GM18907 (cell line): ENCODE data around the gene LINS1.

Source experiments
- ATAC-seq: cut with Tn5 transposase; IDR thresholded peaks from one replicate; pipeline ENCODE4 v1.9.1; 2021; ENCODE audit warnings: mild to moderate bottlenecking, moderate library complexity; ENCODE audit not compliant: unreplicated experiment

The LINS1 gene, protein sequence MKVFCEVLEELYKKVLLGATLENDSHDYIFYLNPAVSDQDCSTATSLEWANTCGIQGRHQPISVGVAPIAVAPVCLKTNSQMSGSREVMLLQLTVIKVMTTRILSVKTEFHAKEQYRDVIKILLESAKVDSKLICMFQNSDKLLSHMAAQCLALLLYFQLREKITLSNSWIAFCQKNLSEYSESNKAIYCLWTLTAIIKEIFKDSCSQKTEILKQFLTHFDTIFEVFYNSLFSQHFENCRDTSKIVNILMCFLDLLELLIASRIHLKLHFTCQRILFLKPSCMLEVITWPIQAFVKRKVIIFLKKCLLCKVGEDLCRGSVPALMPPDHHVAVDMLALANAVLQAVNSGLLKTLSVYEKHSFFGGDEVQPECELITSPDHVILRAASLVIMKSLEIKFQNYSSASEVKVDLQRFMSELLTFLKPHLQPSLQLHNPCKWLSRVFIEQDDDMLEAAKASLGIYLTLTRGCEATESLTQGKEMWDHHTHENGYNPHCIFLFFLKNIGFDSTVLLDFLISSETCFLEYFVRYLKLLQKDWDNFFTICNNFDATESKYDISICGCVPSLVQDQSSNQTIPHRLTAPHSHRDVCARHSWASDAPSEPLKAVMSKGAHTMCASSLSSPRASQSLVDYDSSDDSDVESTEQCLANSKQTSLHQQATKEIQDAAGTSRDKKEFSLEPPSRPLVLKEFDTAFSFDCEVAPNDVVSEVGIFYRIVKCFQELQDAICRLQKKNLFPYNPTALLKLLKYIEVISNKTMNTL

DNA sequence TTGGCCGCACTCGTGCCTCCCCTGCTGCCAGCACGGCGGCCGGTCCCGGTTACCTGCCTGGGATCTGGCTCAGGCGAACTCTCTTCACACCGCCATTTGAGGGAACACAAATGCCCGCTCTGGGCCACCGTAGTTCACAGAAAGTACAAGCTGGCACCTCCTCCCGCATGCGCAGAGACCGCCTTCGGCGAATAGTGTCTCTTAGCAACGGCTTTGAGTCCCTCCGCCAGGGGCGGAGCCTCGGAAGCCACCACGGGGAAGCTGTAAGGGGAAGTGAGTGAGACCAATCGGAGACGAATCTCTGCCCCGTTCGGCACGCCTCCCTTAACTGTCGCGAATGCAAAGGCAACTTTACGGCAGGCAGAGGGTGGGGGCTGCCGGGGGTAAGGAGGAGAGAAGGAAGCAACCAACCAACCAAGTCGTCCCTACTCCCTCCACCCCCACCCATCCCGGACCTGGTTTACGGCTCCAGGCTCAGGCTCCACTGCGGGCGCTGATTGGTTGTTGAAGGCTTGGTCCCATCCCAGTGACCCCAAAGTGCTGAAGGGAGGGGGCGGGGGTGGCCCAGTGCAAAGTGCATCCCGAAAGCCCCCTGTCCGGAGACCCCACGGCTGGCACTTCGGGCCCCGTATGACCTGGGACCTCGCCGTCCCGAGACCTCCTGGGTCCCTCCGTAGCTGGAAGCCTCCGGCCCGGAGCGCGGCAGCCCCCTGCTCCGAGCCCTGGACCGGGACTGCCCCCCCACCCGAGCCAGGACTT, at the start of gene LINS1, which contains the start of gene ASB7:
TSS of gene LINS1 (minus strand) at position 121 of the 759 bp plus-strand sequence. CDS start 21,342 bp downstream, outside the sequence.
TSS of gene ASB7 (plus strand) at position 526 of the 759 bp plus-strand sequence. CDS start 9,628 bp downstream, outside the sequence.
- peak; percentile 90 for ATAC-seq

DNA sequence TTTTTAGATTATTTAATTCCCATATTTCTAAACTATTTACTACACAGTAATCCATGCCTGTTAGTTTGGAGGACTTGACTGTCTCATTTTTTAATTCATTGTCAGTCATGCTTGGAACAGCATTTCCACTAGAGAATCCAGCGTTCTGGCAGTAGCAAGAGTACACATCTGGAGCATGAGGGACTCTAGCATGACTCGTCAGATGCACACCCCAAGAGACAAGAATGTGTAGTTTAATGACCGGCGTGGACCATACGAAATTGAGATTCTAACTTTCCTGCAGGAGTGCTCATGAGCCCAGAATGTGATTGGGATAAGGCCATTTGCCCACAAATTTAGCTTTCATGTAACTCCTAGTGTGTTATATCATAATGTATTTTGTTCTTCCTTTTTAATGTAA, 49.3 kb upstream of the LINS1 start:
- ATAC-seq, result no peak

DNA sequence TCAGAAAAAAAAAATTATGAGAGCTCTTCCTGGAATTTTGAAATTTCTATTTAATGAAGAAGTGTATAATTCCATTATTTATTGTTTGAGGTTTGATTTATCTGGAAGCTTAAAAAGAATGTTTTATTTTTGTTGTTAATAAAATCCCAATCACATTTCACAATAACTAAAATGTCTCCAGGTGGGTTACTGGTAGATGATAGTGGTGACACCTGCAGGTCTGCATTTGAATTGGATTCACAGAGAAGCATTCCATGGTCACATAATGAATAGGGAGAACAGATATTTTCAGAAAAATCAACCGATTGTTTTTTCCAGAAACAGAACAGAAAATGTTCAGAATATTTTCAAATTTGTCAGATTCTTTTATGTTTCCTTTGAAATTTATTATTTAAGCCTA, 48.7 kb upstream of the LINS1 start:
- no peak for ATAC-seq

DNA sequence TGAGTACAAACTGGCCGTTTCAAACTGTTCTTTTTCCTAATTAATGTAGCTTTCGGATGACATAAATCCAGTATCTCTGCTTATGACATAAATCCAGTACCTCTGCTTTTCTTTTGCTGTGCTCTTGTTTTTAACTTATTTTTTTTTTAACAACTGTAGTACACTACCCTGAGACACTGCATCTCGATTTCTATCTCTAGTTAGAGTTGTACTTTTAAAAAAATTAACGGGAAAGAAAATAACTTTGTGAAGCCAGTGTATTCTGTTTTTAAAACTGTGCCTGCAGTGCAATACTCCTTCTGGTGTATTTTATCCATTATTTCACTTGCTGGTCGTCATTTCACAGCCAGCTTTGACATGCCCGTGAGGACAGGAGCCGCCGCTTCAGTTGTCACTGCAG, 47.0 kb upstream of the LINS1 start:
- ATAC-seq, result no peak

DNA sequence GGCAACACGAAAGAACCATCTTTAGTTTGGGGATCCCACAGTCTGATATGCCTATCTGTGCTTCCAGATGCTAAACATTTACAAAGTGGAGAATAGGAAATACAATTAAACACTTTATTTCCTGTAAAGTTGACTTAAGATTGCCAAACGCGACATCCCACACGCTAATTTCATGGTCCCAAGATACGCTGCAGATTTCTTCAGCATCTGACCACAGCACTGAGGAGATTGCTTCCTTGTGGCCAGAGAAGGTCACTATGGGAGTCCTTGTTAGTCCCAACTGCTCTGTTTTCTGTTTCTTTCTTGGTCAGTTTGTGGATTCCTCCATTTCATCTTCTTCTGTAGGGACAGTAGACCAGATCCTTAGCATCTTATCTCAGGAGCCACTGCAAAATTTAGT, 43.7 kb upstream of the LINS1 start:
- no peak for ATAC-seq

DNA sequence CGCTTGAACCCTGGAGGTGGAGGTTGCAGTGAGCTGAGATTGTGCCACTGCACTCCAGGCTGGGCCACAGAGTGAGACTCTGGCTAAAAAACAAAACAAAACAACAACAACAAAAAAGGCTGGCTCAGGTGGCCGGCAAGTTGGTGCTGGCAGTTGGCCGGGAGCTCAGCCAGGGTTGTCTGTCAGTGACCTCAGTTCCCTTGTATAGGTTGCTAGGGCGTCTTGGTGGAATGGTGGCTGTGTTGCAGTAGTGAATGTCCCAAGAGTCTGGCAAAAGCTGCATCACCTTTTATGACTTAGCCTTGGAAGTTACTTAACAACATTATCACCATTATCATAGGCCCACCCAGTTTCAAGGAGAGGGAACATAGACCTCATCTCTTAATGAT, 41.0 kb upstream of the LINS1 start:
- ATAC-seq, result no peak

DNA sequence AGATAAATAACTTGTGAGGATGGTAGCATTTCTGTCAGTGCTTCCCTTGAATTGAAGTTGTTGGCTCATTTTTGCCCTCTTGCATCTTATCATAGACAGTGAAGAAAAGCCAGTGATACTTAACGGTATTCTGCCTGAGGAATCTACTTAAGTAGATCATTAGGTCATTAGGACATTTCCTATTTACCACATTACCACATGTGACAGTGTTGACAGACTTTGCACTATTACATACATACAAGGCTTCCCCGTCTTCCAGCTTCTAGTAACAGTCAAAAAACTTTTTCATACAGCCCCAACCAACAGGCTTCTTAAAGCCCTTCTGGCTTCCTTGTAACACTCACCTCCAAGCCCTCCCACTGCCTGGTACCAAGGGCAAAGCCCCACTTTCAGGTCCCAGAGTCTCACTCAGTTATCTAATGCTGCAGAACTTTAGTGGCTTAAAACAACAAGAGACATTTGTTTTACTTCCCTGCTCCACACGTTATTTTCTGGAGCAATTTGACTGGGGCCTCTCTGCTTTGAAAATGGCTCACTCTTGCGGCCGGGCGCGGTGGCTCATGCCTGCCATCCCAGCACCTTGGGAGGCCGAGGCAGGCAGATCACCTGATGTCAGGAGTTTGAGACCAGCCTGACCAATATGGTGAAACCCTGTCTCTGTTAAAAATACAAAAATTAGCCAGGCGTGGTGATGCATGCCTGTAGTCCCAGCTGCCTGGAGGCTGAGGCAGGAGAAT, 40.4 kb upstream of the LINS1 start:
- no peak for ATAC-seq

DNA sequence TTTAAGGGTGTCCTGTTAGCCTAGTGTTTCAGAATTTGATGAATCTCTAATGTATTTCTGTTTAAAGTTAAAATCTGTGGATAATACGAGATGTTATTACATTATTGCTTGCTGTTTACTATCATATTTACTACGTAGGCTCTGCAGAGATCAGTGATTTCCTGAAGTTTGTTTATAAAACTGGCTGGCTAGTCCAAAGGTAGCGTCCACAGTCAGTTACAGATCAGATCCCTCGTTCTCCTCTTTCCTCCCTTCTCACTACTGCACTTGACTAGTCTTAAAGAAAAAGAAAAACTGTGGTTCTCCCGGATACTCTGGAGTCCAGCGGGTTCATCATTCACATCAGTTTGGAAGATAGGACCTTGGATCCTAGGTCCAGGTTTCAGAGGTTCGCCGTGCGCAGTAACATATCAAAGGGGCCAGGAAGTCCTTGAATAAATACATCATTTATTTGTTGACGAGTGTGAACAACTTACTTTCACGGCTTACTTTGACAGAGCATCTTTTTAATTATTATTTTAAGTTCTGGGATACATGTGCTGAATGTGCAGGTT, 36.3 kb upstream of the LINS1 start:
- ATAC-seq, result no peak

DNA sequence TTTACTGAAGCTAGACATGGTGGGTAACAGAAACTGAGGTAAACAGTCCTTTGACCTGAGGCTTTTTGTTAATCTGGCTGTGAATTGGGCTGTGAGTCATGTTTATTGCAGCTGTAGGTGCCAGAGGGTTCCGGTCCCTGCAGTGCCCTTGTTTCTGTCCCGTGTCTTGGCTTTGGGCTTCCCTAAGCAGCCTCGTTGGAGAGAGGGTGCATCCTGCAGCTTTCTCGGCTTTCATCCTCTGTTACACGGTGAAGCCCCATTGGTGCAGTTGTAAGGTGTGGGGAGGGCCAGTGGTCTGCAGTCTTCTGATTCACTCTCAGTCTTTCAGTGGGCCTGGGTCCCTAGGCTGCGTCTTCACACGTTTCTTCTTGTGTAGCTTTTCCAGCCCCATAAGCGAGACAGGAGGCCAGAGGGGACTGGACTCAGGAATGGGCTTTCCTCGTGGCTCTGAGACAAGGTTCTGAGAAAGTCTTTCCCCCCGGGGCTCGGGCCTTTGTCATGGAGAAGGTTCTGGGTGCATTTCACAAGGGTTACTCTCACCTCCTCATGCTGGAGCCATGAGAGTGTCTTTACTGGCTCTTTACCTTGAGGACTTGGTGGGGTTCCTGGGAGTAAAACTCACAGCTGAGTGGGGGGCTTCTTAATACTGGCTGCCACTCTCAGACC, 33.6 kb upstream of the LINS1 start:
- ATAC-seq, result no peak

DNA sequence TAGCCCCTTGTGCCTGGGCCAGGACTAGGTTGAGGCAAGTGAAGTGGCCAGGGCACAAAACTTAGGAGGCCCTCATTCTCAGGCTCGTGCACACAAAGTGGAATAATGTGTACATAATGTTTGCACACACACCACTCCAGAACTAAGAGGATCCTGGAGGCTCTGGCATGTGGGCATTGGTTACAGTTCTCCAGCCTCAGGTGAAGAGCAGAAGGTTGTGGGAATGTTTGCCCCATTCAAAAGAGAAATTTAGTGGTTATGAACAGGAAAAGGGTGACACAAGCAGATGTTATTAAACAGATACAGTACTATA, 31.7 kb upstream of the LINS1 start:
- ATAC-seq, result no peak

DNA sequence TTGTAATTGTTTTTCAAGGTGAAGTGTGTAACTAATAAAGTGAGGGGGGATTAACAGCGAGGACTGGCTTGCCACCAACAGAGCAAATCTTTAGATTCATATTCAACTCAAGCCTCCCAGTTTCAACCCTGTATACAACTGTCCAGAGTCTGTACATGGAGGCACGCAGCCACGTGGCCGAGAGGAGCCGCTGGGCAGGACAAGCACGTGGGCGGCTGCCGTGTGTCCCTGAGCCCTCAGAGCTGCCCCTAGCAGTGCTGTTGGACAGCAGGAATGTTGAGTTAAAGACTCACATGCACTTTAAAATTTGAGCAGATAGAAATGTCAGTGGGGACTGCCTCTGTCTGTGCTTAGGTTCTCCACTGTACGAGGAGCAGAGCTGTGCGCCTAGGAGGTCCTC, 29.8 kb upstream of the LINS1 start:
- no peak for ATAC-seq

DNA sequence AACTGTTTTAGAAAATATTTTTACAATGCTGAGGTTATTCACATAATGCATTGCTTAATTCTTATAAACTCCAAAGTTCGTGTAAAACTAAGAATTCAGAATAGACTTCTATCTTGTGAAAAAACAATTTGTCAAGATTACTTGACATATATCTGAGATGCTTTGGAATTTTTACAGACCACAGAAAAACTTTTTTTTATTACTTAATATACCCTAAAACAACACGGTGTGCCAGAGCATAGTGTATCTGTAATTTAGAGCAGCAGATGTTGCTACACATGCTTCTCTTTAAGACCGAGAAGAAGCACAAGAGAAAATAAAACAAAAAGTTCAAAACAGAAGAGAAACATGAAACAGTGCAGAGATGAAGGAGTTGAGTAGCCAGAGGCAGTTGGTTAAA, 26.8 kb upstream of the LINS1 start:
- no peak for ATAC-seq

DNA sequence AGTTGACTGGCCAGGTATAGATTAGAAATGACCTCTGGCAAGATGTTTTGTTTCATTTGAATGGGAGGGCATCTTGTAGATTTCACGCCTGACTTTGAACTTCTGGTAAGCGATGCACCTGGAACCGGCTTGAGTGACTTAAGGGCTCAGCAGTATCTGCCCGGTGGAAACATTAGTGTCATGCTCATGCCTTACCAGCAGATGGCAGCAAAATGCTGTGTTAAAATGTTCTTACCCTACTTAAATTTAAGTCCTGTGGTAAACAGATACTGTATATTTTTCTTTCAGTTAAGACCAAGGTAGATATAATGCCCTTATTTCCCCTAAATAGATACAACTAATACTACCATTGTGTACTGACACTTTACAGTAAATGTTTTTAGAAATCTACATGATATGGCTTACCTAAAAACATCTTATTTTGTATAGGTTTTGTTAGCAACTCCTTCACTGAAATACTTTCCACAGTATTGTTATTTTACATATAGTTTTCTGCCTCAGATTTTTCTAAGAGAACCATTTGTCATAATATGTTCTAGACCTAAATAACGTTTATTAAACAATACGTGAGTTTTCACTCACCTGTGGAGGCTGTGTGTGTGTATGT, 25.9 kb upstream of the LINS1 start:
- peak; percentile 79 for ATAC-seq

DNA sequence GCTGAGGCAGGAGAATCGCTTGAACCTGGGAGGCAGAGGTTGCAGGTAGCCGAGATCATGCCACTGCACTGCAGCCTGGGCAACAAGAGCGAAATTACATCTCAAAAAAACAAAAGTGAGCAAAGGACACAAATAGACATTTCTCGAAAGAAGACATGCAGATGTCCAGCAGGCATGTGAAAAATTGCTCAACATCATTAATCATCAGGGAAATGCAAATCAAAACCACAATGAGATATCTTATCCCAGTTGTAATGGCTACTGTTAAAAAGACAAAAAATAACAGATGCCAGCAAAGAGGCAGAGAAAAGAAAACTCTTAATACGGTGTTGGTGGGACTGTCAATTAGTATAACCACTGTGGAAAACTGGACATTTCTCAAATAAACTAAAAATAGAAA, 21.3 kb upstream of the LINS1 start:
- no peak for ATAC-seq

DNA sequence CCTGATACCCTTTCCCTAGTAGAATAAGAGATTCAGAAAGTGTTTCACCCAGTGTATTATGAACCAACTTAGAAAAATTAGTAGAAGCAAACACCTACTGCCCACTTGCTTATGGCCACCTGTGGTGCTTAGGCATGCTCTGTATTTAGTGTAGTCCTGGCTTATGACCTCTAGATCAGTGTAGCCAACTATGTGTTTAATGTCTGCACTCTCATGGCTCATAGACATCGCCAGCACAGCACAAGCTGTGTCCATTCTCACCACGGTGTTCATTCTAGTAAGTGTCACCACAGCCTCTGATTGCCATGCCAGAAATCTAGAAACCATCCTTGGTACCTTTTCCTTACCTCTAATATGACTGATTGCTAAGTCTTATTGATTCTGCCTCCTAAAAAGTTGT, 14.7 kb upstream of the LINS1 start:
- ATAC-seq, result no peak

DNA sequence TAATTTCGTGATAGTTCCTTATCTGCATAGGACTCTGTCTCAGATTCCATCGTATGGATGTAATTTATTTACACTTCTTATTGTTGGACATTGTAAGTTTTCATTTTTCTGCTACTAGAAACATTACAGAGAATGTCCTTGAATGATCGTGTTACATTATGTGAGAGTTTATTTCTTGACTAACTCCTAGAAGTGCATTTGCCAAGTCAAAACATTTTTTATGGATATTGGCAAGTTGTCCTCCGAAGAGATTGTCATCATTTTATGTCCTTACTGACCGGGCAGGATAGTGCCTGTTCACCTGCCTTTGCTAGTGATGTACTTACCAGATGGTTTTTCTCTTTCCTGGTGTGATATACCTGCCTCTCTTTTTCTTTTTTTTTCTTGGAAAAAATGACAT, 13.8 kb upstream of the LINS1 start:
- no peak for ATAC-seq

DNA sequence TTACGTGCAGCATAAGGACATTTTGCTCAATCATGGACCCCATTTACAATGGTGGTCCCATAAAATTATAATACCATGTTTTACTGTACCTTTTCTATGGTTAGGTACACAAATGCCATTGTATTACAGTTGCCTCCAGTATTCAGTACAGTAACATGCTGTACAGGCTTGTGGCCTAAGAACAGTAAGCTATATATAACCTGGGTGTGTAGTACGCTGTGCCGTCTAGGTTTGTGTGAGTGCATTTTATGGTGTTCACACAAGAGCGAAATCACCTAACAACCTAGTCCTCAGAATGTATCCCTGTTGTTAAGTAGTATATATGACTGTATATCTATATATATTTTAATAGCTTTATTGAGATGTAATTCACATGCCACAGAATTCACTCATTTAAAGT, 12.9 kb upstream of the LINS1 start:
- ATAC-seq, result no peak

DNA sequence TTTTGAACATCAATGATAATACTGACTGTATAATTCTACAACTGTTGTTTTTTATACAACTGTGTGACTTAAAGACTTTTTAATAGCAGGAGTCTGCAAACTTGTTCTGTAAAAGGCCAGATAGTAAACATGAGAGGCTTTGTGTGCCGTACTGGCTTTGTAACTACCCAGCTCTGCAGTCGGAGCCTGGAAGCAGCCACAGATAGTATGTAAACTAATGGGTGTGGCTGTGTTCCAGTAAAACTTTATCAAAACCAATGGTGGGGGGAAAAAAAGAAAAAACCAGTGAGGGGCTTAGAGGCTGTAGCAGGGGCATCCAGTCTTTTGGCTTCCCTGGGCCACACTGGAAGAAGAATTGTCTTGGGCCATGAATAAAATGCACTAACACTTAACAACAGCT, 12.4 kb upstream of the LINS1 start:
- no peak for ATAC-seq

DNA sequence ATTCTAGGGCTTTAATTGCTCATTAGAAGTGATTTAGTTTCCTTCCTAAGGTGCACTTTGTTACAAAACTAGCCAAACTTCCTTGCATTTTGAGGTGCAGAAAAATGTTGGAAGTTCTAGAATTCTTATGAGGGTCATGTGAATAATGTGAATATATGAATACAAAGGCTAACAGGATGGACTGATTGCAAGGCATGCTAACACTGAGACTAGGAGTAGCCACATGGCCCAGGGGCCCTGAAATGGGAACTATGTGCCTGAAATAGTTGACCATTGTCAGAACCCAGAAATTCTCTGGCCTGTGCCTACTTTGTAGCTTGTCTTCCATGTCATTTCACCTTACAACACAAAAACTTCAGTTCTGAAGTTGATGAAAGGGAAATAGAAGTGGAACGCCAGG, 11.2 kb upstream of the LINS1 start:
- ATAC-seq, result no peak

DNA sequence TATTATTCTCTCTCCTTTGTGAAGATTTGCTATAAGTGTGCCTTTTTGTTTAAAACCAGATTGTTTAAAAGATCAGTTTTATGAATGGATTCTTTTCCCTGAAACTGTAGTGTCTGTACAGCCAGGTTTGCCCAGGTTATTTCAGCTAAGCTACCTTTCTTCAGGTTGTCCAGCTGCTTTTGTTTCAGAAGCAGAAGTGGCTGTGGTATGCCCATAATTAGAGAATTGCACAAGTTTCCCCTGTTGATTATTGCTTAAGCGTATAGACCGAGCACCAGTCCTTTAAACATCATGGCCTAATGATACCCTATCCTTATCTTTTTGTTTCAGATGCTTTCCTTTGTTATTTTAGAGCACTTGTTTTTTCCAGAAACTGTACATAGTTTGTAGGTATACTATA, 10.6 kb upstream of the LINS1 start:
- ATAC-seq, result no peak
